HT-29 (cell line): Measurements from ENCODE around the gene GPR146. TPM values are rescaled to one million over a fixed set of nuclear protein-coding genes. Genes with fewer than 3 reads are reported as not detected.

Experiments used
- DNase-seq: peaks from one replicate; pipeline ENCODE4 v3.0.0-alpha.2; 2015; ENCODE audit warnings: low spot score
- small RNA-seq: library from RNA; depleted of rRNA; stranded (forward); fragments of <200 nt; gene quantifications from one replicate; pipeline ENCODE3, GENCODE V24; 2014
- total RNA-seq: library from RNA; depleted of rRNA; stranded (reverse); fragments of >200 nt; shearing (Covaris generic); gene quantifications from 2 replicates; pipeline ENCODE4 v1.2.3, GENCODE V29; 2014; rRNA removed

GPR146 gene
- total RNA-seq, 1 experiment from 2014 or later, result 4.3 TPM

- DNase-seq, result no peak
Observed at GRCh38 chr7:1105189-1105588, 60.8 kb downstream of the GPR146 start.

- no peak for DNase-seq
Observed at GRCh38 chr7:1106063-1106792, 61.9 kb downstream of the GPR146 start.

DNA sequence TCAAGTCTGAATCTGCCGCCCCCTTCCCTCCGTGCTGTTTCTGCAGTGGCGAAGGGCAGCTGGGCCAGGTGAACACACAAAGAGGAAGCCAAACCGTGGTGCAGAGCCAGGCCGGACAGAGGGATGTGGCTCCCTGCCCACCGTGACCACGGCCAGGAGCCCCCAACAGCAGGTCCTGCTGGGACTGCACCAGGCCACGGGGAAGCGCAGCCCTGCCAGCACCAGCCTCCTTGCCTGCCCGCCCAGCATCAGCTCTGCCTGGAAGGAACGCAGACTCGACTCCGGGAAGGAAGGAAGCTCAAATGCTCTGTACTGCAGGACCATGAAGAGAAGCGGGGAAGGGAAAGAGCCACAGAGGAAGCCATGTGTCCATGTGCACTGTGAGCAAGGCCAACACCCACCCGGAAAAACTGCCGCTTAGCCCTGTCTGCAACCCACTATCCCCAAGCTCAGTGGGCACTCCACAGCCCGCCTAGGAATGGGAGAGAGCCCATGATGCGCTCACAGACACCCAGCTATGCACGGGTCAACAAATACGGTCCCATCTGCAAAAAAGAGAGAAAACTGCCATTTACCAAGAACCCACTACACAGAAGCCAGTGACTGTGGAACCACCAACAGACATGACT is 62.6 kb downstream of the GPR146 start:
- DNase-seq, result no peak

DNA sequence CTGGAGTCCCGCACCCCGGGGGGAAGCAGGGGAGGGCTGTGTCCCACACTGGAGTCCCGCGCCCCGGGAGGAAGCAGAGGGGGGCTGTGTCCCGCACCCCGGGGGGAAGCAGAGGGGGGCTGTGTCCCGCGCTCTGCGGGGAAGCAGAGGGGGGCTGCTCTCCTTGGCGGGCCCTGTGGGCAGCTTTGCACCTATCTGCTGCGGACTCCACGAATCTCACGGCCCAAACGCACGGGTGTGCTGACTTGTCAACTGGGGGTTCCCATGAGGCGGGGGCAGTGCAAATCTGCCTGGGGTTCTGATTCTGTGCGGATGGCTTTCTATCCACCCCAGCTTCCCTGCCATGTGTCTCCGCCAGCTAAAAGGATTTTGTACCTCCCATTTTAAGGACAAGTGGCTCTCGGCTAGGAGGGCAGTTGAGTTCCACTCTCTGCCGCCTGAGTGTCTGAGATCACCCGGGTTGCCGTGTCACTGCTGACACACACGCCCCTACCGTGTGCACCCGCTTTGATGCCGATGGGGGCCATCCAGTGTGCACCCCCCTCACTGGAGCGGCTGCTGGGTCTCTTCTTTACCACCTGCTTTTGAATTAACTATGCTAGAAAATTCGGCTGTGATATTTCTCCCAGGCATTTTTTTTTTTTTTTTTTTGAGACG is 64.0 kb downstream of the GPR146 start:
- DNase-seq, result no peak

Small RNA genes lying within 50 kb of the gene (small RNA-seq; reads per million reads assigned to genes)
- 0.57 reads per million for gene MIR339

Other genes starting within 250 kb of the GPR146 start
- 145 and 200 TPM in 2 replicates for gene SUN1, start 212.1 kb upstream of the GPR146 start, total RNA-seq
- 228 and 253 TPM in 2 replicates for gene GET4, start 168.0 kb upstream of the GPR146 start, total RNA-seq
- gene ADAP1, start 89.9 kb upstream of the GPR146 start, total RNA-seq, result 535 and 538 TPM in 2 replicates
- gene COX19, start 69.0 kb upstream of the GPR146 start, total RNA-seq, result 15.2 and 21.6 TPM in 2 replicates
- gene CYP2W1, start 61.4 kb upstream of the GPR146 start, total RNA-seq, result 1.9 and 3.7 TPM in 2 replicates
- 2.0 and 2.5 TPM in 2 replicates for gene GPER1, start 43.6 kb downstream of the GPR146 start, total RNA-seq
- 18.0 and 19.0 TPM in 2 replicates for gene ZFAND2A, start 115.7 kb downstream of the GPR146 start, total RNA-seq
- gene UNCX, start 188.3 kb downstream of the GPR146 start, total RNA-seq, result not detected in 2 replicates